Measurements from ENCODE around the gene MINK1. TPM values are rescaled to one million over a fixed set of nuclear protein-coding genes. Genes with fewer than 3 reads are reported as not detected.

The MINK1 gene
- total RNA-seq, 1 experiment from 2014 or later: 28.7 TPM

DNA sequence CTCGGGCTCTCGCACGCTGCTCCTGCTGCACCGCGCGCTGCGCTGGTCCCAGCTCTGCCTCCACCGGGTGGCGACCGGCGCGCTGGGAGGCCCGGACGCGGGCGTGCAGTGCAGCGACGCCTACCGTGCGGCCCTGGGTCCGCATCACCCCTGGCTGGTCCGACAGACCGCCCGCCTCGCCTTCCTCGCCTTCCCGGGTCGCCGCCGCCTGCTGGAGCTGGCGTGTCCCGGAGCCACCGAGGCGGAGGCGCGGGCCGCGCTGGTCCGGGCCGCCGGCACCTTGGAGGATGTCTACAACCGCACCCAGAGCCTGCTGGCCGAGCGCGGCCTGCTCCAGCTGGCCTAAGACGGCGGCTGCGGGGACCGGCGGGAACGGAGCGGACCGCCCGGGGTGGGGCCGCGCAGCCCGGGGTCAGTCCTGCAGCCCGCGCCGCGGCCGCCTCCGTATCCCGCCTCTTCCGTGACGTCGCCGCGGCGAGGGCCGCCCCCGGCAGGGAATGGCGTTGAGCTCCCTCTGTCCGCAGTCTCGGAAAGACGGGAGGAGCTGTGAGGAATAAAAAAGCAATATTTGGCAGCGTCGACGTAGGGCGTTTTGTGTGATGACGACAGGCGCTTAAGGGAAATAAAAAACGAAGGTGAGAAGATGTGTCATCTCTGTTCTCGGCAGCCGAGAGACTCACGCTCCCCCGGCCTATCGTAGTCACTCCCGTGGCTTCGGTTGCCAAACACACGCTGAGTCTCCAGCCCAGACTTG, 43.0 kb upstream of the MINK1 start:
- peaks cover 18% of the 10 kb centered on the region for H3K4me1 ChIP-seq (ENCODE audit: low read length)
- H3K36me3 ChIP-seq (ENCODE audit: insufficient read depth, low read length): no peaks in the 10 kb centered on the region; the same call in 1 of the 2 replicates
- no peaks in the 10 kb centered on the region for H3K27me3 ChIP-seq (ENCODE audit: low read length)
- peak overlapping the region; percentile 74 for H3K4me3 ChIP-seq (ENCODE audit: low read length)
- peak overlapping the region; percentile 96 for H3K4me2 ChIP-seq (ENCODE audit: low read depth, low read length, poor library complexity, severe bottlenecking)
- H4K20me1 ChIP-seq (ENCODE audit: insufficient read depth, low read depth, low read length): no peaks in the 10 kb centered on the region
- peak overlapping the region; percentile 96 for H2AFZ ChIP-seq (ENCODE audit: low read length)
- no peak overlapping the region for H3K27ac ChIP-seq (ENCODE audit: low read length)
- H3K9ac ChIP-seq (ENCODE audit: low read length): peak overlapping the region; percentile 78
- no peaks in the 10 kb centered on the region for H3K79me2 ChIP-seq (ENCODE audit: low read length)
- H3K9me2 ChIP-seq (replicated peaks; ENCODE audit: insufficient read depth, low read length): no peaks in the 10 kb centered on the region
- peak; percentile 91 for DNase-seq
- no peaks in the 10 kb centered on the region for H3K9me3 ChIP-seq (ENCODE audit: low read length)

GRCh38 chr17:4790705-4791088, 42.4 kb upstream of the MINK1 start:
- Histone ChIP-seq H3K4me2 (ENCODE audit: low read depth, low read length, poor library complexity, severe bottlenecking) (peak overlapping the region; percentile 96), H3K79me2 (ENCODE audit: low read length) (no peaks in the 10 kb centered on the region), H2AFZ (ENCODE audit: low read length) (peak overlapping the region; percentile 96; the same call in 1 of the 2 replicates), H3K4me3 (ENCODE audit: low read length) (peak overlapping the region; percentile 74), H4K20me1 (ENCODE audit: insufficient read depth, low read depth, low read length) (no peaks in the 10 kb centered on the region), H3K9me2 (replicated peaks; ENCODE audit: insufficient read depth, low read length) (no peaks in the 10 kb centered on the region), H3K27me3 (ENCODE audit: low read length) (no peaks in the 10 kb centered on the region), H3K4me1 (ENCODE audit: low read length) (peaks cover 21% of the 10 kb centered on the region), H3K9me3 (ENCODE audit: low read length) (no peaks in the 10 kb centered on the region), H3K9ac (ENCODE audit: low read length) (peak overlapping the region; percentile 78), H3K36me3 (ENCODE audit: insufficient read depth, low read length) (no peaks in the 10 kb centered on the region; the same call in 1 of the 2 replicates), H3K27ac (ENCODE audit: low read length) (no peak overlapping the region)
- DNase-seq: no peak

DNA sequence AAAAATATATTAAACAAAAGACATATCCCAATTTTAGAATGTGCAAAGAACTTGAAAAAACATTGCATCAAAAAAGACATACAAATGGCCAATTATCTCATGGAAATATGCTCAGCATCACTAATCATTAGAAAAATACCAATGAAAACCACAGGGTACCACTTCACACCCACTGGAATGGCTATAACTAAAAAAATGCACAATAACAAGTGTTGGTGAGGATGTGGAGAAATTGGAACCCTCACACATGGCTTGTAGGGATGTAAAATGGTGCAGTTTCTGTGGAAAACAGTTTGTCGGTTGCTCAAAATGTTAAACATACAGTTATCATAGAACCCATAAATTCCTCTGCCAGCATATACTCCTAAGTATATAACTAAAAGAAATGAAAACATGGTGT, 38.0 kb upstream of the MINK1 start:
- Histone ChIP-seq H3K4me1 (ENCODE audit: low read length) (peaks cover 19% of the 10 kb centered on the region), H3K9me3 (ENCODE audit: low read length) (no peaks in the 10 kb centered on the region), H3K79me2 (ENCODE audit: low read length) (peaks cover 17% of the 10 kb centered on the region), H3K4me3 (ENCODE audit: low read length) (peak overlapping the region; percentile 95; the same call in 1 of the 2 replicates), H2AFZ (ENCODE audit: low read length) (peak overlapping the region; percentile 69), H4K20me1 (ENCODE audit: insufficient read depth, low read depth, low read length) (no peaks in the 10 kb centered on the region), H3K27ac (ENCODE audit: low read length) (no peak overlapping the region), H3K9ac (ENCODE audit: low read length) (no peak overlapping the region), H3K9me2 (replicated peaks; ENCODE audit: insufficient read depth, low read length) (no peaks in the 10 kb centered on the region), H3K27me3 (ENCODE audit: low read length) (no peaks in the 10 kb centered on the region), H3K36me3 (ENCODE audit: insufficient read depth, low read length) (peaks cover 12% of the 10 kb centered on the region), H3K4me2 (ENCODE audit: low read depth, low read length, poor library complexity, severe bottlenecking) (peak overlapping the region; percentile 77)
- DNase-seq: no peak

GRCh38 chr17:4796552-4796920, 36.6 kb upstream of the MINK1 start:
- peak overlapping the region; percentile 69 for H2AFZ ChIP-seq (ENCODE audit: low read length)
- H3K9ac ChIP-seq (ENCODE audit: low read length): peak overlapping the region; percentile 89
- no peaks in the 10 kb centered on the region for H3K9me2 ChIP-seq (replicated peaks; ENCODE audit: insufficient read depth, low read length)
- H3K79me2 ChIP-seq (ENCODE audit: low read length): peaks cover 17% of the 10 kb centered on the region
- no peaks in the 10 kb centered on the region for H3K27me3 ChIP-seq (ENCODE audit: low read length)
- H3K4me3 ChIP-seq (ENCODE audit: low read length): peak overlapping the region; percentile 95
- peaks cover 12% of the 10 kb centered on the region for H3K36me3 ChIP-seq (ENCODE audit: insufficient read depth, low read length)
- DNase-seq: peak; percentile 75
- H4K20me1 ChIP-seq (ENCODE audit: insufficient read depth, low read depth, low read length): no peaks in the 10 kb centered on the region
- H3K4me1 ChIP-seq (ENCODE audit: low read length): peaks cover 12% of the 10 kb centered on the region
- peak overlapping the region; percentile 54; the same call in 1 of the 2 replicates for H3K27ac ChIP-seq (ENCODE audit: low read length)
- H3K4me2 ChIP-seq (ENCODE audit: low read depth, low read length, poor library complexity, severe bottlenecking): peak overlapping the region; percentile 77
- no peaks in the 10 kb centered on the region for H3K9me3 ChIP-seq (ENCODE audit: low read length)

- Histone ChIP-seq H3K9ac (ENCODE audit: low read length) (no peak overlapping the region), H2AFZ (ENCODE audit: low read length) (no peak overlapping the region), H3K79me2 (ENCODE audit: low read length) (peaks cover 17% of the 10 kb centered on the region), H3K4me2 (ENCODE audit: low read depth, low read length, poor library complexity, severe bottlenecking) (no peak overlapping the region), H3K9me3 (ENCODE audit: low read length) (no peaks in the 10 kb centered on the region), H4K20me1 (ENCODE audit: insufficient read depth, low read depth, low read length) (no peaks in the 10 kb centered on the region), H3K36me3 (ENCODE audit: insufficient read depth, low read length) (peaks cover 12% of the 10 kb centered on the region), H3K9me2 (replicated peaks; ENCODE audit: insufficient read depth, low read length) (no peaks in the 10 kb centered on the region), H3K4me3 (ENCODE audit: low read length) (no peak overlapping the region), H3K27me3 (ENCODE audit: low read length) (no peaks in the 10 kb centered on the region), H3K27ac (ENCODE audit: low read length) (no peak overlapping the region), H3K4me1 (ENCODE audit: low read length) (peaks cover 9% of the 10 kb centered on the region)
- no peak for DNase-seq
Measured at GRCh38 chr17:4800462-4801196, 32.5 kb upstream of the MINK1 start.

- Histone ChIP-seq H3K9me3 (ENCODE audit: low read length) (no peaks in the 10 kb centered on the region), H3K27me3 (ENCODE audit: low read length) (no peaks in the 10 kb centered on the region), H3K4me1 (ENCODE audit: low read length) (peaks cover 7% of the 10 kb centered on the region), H3K27ac (ENCODE audit: low read length) (no peak within 1 kb of the TSS), H3K9me2 (replicated peaks; ENCODE audit: insufficient read depth, low read length) (no peaks in the 10 kb centered on the region), H3K4me3 (ENCODE audit: low read length) (no peak within 1 kb of the TSS), H3K4me2 (ENCODE audit: low read depth, low read length, poor library complexity, severe bottlenecking) (no peak within 1 kb of the TSS), H2AFZ (ENCODE audit: low read length) (no peak within 1 kb of the TSS), H3K36me3 (ENCODE audit: insufficient read depth, low read length) (peaks cover 12% of the 10 kb centered on the region), H3K9ac (ENCODE audit: low read length) (no peak within 1 kb of the TSS), H3K79me2 (ENCODE audit: low read length) (peaks cover 5% of the 10 kb centered on the region), H4K20me1 (ENCODE audit: insufficient read depth, low read depth, low read length) (no peaks in the 10 kb centered on the region)
- no peak for DNase-seq
Measured at GRCh38 chr17:4802228-4802627, 30.9 kb upstream of the MINK1 start, which contains the start of gene C17orf114. C17orf114 (minus strand) TSS chr17:4802328.

DNA sequence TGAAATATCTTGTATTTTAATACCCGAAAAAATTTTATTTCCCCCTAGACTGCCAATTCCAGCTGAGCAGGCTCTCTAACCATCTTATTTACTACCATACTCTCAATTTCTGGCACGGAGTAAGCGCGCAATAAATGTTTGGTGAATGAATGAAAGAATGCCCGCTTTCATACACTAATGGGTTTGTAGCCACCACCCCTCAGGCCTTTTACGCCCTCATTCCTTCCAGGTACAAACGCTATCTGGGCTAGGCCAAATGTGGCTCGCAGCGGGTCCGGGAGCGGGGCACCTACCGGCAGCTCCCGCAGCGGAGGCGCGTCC, 26.7 kb upstream of the MINK1 start:
- peak overlapping the region; percentile 80 for H3K9ac ChIP-seq (ENCODE audit: low read length)
- H3K27me3 ChIP-seq (ENCODE audit: low read length): no peaks in the 10 kb centered on the region
- DNase-seq: peak; percentile 61
- peak overlapping the region; percentile 80 for H3K4me2 ChIP-seq (ENCODE audit: low read depth, low read length, poor library complexity, severe bottlenecking)
- H3K27ac ChIP-seq (ENCODE audit: low read length): no peak overlapping the region
- no peaks in the 10 kb centered on the region for H3K9me3 ChIP-seq (ENCODE audit: low read length)
- no peaks in the 10 kb centered on the region for H3K9me2 ChIP-seq (replicated peaks; ENCODE audit: insufficient read depth, low read length)
- peak overlapping the region; percentile 83 for H3K4me3 ChIP-seq (ENCODE audit: low read length)
- no peaks in the 10 kb centered on the region for H3K79me2 ChIP-seq (ENCODE audit: low read length)
- peak overlapping the region; percentile 84 for H2AFZ ChIP-seq (ENCODE audit: low read length)
- peaks cover 11% of the 10 kb centered on the region for H3K4me1 ChIP-seq (ENCODE audit: low read length)
- H4K20me1 ChIP-seq (ENCODE audit: insufficient read depth, low read depth, low read length): no peaks in the 10 kb centered on the region
- no peaks in the 10 kb centered on the region for H3K36me3 ChIP-seq (ENCODE audit: insufficient read depth, low read length)

DNA sequence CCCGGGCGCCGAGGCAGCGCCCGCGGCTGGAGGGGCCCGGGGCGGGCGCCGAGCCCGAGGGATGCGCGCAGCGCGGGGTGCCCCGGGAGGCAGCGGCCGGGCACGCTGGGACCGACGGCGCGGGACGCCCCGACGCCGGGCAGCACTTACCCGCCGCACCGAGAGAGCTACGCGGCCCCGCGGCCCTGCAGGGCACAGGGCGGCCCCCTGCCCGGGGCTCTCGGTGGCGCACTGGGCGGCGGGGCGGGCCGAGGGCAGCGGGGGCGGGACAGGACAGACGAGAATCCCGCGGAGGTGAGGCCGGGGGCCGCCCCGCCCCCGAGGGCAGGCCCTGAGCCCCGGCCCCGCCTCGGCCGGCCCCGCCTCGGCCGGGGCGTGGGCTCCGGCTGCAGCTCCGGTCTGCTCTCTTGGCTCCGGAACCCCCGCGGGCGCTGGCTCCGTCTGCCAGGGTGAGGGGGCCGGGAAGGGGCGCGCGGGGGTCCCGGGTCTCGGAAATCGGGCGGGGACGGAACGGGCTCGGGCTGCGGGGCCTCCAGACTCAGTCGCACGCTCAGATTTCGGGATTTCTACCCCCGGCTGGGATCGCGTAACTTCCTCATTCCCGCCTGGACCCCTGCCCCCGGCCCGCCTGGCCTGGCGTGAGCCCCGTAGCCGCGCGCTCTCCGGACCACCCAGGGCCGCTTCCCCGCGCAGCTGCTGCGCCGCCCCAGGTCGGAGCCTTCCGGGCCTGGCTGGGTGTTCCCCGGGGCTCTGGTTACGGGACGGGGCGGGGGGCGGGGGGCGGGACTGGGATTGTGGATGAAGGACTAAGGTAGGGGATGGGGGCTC, 26.1 kb upstream of the MINK1 start, which contains the start of gene PLD2:
TSS of gene PLD2 (plus strand) at position 376 of the 828 bp plus-strand sequence. CDS start 621 bp downstream, outside the sequence.
- Histone ChIP-seq H3K27ac (ENCODE audit: low read length) (no peak within 1 kb of the TSS), H3K4me2 (ENCODE audit: low read depth, low read length, poor library complexity, severe bottlenecking) (peak within 1 kb of the TSS; percentile 80), H3K4me1 (ENCODE audit: low read length) (peaks cover 11% of the 10 kb centered on the region), H3K36me3 (ENCODE audit: insufficient read depth, low read length) (no peaks in the 10 kb centered on the region), H2AFZ (ENCODE audit: low read length) (peak within 1 kb of the TSS; percentile 84), H3K9me2 (replicated peaks; ENCODE audit: insufficient read depth, low read length) (no peaks in the 10 kb centered on the region), H3K4me3 (ENCODE audit: low read length) (peak within 1 kb of the TSS; percentile 83), H4K20me1 (ENCODE audit: insufficient read depth, low read depth, low read length) (no peaks in the 10 kb centered on the region), H3K9ac (ENCODE audit: low read length) (peak within 1 kb of the TSS; percentile 89), H3K79me2 (ENCODE audit: low read length) (no peaks in the 10 kb centered on the region), H3K27me3 (ENCODE audit: low read length) (no peaks in the 10 kb centered on the region), H3K9me3 (ENCODE audit: low read length) (no peaks in the 10 kb centered on the region)
- DNase-seq: peak; percentile 95

All from Karpas-422 (cell line).